ENCODE data around the gene PIK3CA. TPM values are rescaled to one million over a fixed set of nuclear protein-coding genes. Genes with fewer than 3 reads are reported as not detected.
A peak's percentile ranks its signal among the peaks of the same experiment; 100 is the strongest.

PIK3CA gene
- total RNA-seq, 1 experiment from 2014 or later: 19.8 TPM

DNA sequence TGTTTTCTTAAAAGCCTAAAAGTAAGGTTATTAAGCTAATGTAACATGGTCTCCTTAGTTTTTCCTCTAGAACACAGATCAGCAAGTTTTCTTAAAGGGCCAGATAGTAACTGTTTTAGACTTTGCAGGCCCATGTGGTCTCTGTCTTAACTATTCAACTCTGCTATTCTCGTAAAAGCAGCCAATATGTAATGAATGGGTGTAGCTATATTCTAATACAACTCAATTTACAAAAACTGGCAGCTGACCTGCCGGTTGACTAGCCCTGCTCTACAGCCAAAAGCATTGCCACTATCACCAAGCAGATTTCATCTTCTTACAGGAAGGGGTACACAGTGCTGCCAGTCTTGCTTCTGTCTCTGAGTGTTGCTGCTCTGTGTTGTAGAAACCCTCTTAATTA lies 75.4 kb downstream of the PIK3CA start:
- no peak for DNase-seq (ENCODE audit: low spot score)
- ChIA-PET POLR2A (ENCODE audit: low non-redundant PET) (no interaction called here), CTCF (no interaction called here)
- no peak overlapping the region for H3K4me3 ChIP-seq (ENCODE audit: low read depth, low read length, poor library complexity, severe bottlenecking)
- no peaks in the 10 kb centered on the region for H3K4me1 ChIP-seq (ENCODE audit: insufficient read depth, low read length, poor library complexity, severe bottlenecking)
- H3K9me3 ChIP-seq (ENCODE audit: low read depth, low read length, poor library complexity, severe bottlenecking): no peaks in the 10 kb centered on the region
- H3K36me3 ChIP-seq (ENCODE audit: insufficient read depth, low read length, poor library complexity, severe bottlenecking): no peaks in the 10 kb centered on the region
- no peak for TF ChIP-seq EZH2 (IDR thresholded peaks at IDR 0.05; ENCODE audit: borderline replicate concordance, low read depth, low read length, poor library complexity, severe bottlenecking)
- TF ChIP-seq, protein P1, sequence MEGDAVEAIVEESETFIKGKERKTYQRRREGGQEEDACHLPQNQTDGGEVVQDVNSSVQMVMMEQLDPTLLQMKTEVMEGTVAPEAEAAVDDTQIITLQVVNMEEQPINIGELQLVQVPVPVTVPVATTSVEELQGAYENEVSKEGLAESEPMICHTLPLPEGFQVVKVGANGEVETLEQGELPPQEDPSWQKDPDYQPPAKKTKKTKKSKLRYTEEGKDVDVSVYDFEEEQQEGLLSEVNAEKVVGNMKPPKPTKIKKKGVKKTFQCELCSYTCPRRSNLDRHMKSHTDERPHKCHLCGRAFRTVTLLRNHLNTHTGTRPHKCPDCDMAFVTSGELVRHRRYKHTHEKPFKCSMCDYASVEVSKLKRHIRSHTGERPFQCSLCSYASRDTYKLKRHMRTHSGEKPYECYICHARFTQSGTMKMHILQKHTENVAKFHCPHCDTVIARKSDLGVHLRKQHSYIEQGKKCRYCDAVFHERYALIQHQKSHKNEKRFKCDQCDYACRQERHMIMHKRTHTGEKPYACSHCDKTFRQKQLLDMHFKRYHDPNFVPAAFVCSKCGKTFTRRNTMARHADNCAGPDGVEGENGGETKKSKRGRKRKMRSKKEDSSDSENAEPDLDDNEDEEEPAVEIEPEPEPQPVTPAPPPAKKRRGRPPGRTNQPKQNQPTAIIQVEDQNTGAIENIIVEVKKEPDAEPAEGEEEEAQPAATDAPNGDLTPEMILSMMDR (conservative IDR thresholded peaks at IDR 0.05; ENCODE audit: low read depth, low read length): no peak
- no peaks in the 10 kb centered on the region for H3K27me3 ChIP-seq (replicated peaks; ENCODE audit: insufficient read depth, low read depth, low read length, poor library complexity)
- no peak overlapping the region for H3K27ac ChIP-seq (ENCODE audit: low read depth, low read length, poor library complexity, severe bottlenecking)
- no TSS peak for BruUV-seq (replicated peaks)
- intact Hi-C loops (cut with micrococcal nuclease; ENCODE audit: unreplicated experiment): no loop called here

DNA sequence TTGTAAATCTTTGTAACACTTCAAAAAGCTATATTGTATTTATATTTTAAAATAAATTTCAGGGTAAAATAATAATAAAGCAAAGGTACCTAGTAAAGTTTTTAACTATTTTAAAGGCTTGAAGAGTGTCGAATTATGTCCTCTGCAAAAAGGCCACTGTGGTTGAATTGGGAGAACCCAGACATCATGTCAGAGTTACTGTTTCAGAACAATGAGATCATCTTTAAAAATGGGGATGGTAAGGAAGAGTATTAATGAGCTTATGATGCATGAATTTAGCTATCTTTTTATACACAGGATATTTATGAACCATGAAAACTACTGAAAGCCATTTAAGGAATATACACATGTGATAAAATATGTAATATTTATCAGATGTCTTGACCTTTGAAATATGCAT lies 76.4 kb downstream of the PIK3CA start:
- CTCF ChIA-PET: no interaction called here
- TF ChIP-seq, protein P1 (conservative IDR thresholded peaks at IDR 0.05; ENCODE audit: low read depth, low read length): no peak
- no peak for TF ChIP-seq EZH2 (IDR thresholded peaks at IDR 0.05; ENCODE audit: borderline replicate concordance, low read depth, low read length, poor library complexity, severe bottlenecking)
- intact Hi-C loops (cut with micrococcal nuclease; ENCODE audit: unreplicated experiment): no loop called here

DNA sequence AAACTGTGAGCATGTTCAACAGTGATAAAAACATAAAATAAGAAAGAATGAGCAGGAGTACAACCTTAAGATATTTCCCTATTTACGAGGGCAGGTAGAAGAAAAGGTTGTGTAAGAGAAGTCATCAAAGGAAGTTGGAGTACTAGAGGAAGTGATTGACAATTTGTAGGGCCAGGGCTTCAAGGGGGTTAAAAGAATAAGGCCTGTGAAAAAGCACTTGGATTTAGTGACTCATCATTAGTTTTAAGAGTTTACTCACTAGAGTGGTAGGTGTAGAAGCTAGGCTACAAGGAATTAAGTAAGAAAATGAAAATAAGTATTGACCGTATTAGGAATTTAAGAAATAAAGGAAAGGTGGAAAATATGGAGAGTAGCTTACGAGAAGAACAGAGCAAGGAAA lies 79.2 kb downstream of the PIK3CA start:
- H3K4me1 ChIP-seq (ENCODE audit: insufficient read depth, low read length, poor library complexity, severe bottlenecking): no peaks in the 10 kb centered on the region
- no peak overlapping the region for H3K27ac ChIP-seq (ENCODE audit: low read depth, low read length, poor library complexity, severe bottlenecking)
- no peaks in the 10 kb centered on the region for H3K27me3 ChIP-seq (replicated peaks; ENCODE audit: insufficient read depth, low read depth, low read length, poor library complexity)
- CTCF ChIA-PET: no interaction called here
- no peak overlapping the region for H3K4me3 ChIP-seq (ENCODE audit: low read depth, low read length, poor library complexity, severe bottlenecking)
- H3K9me3 ChIP-seq (ENCODE audit: low read depth, low read length, poor library complexity, severe bottlenecking): no peaks in the 10 kb centered on the region
- peak; percentile 12 for DNase-seq (ENCODE audit: low spot score)
- POLR2A ChIA-PET (ENCODE audit: low non-redundant PET): no interaction called here
- H3K36me3 ChIP-seq (ENCODE audit: insufficient read depth, low read length, poor library complexity, severe bottlenecking): peaks cover 14% of the 10 kb centered on the region
- BruUV-seq (replicated peaks): no TSS peak
- TF ChIP-seq, protein P1 (conservative IDR thresholded peaks at IDR 0.05; ENCODE audit: low read depth, low read length): no peak
- no peak for TF ChIP-seq EZH2 (IDR thresholded peaks at IDR 0.05; ENCODE audit: borderline replicate concordance, low read depth, low read length, poor library complexity, severe bottlenecking)
- intact Hi-C loops (cut with micrococcal nuclease; ENCODE audit: unreplicated experiment): no loop called here

More for the DNA sequence above, 76.4 kb downstream of the PIK3CA start:
- Histone ChIP-seq H3K27ac (ENCODE audit: low read depth, low read length, poor library complexity, severe bottlenecking) (no peak overlapping the region), H3K9me3 (ENCODE audit: low read depth, low read length, poor library complexity, severe bottlenecking) (no peaks in the 10 kb centered on the region), H3K36me3 (ENCODE audit: insufficient read depth, low read length, poor library complexity, severe bottlenecking) (no peaks in the 10 kb centered on the region), H3K4me1 (ENCODE audit: insufficient read depth, low read length, poor library complexity, severe bottlenecking) (no peaks in the 10 kb centered on the region), H3K27me3 (replicated peaks; ENCODE audit: insufficient read depth, low read depth, low read length, poor library complexity) (no peaks in the 10 kb centered on the region), H3K4me3 (ENCODE audit: low read depth, low read length, poor library complexity, severe bottlenecking) (no peak overlapping the region)
- DNase-seq (ENCODE audit: low spot score): no peak
- no TSS peak for BruUV-seq (replicated peaks)
- POLR2A ChIA-PET (ENCODE audit: low non-redundant PET): no interaction called here

All from A673 (cell line).